Endothelial cell of umbilical vein (primary cell): ENCODE results near the gene CSRP1. TPM values are rescaled to one million over a fixed set of nuclear protein-coding genes. Genes with fewer than 3 reads are reported as not detected.

Experiments
- BruUV-seq: library from RNA; stranded (reverse); fragments of 400-500 nt; replicated peaks from 2 replicates; lab custom pipeline; 2021; lab: Mats Ljungman, UMichigan
- CTCF ChIA-PET: fragments of 300-600, 350-600 bp; sonication (Branson Sonifier 250); formaldehyde crosslinking; loops from one replicate; lab custom pipeline; 2021; ENCODE audit warnings: antibody characterized with exemption, inconsistent platforms; lab: Charles Lee
- POLR2A ChIA-PET: fragments of 300-600, 350-600 bp; sonication (Branson Sonifier 250); formaldehyde crosslinking; loops from one replicate; lab custom pipeline; 2021; ENCODE audit warnings: antibody characterized with exemption, inconsistent platforms; lab: Charles Lee
- DNase-seq: peaks from one replicate; pipeline ENCODE4 v3.0.0-alpha.2; 2011; ENCODE audit warnings: low read depth, low spot score
- FAIRE-seq: peaks from 2 replicates; lab custom pipeline; 2011; peaks lifted over from hg19 to GRCh38; lab: Jason Lieb, UNC
- H2AFZ ChIP-seq: 2 replicates; pipeline ENCODE4 v1.6.0; 2012; ENCODE audit warnings: low read depth, low read length, control low read depth, inconsistent platforms
- H3K27ac ChIP-seq: 2 replicates; pipeline ENCODE4 v1.5.1; 2011; ENCODE audit warnings: low read depth, mild to moderate bottlenecking, control low read depth, low read length, moderate library complexity; ENCODE audit not compliant: insufficient read depth
- H3K27me3 ChIP-seq, 2 experiments: 2 replicates each; pipeline versions ENCODE4 v1.6.0 to v1.6.1; 2011; ENCODE audit warnings: low read length in 2 of 2, mixed read lengths in 1 of 2; ENCODE audit not compliant: control insufficient read depth in 2 of 2, insufficient read depth in 2 of 2
- H3K36me3 ChIP-seq, 2 experiments: 2 replicates in 1 of 2; 3 replicates in 1 of 2; pipeline ENCODE4 v1.5.1; 2011; ENCODE audit warnings: low read length in 2 of 2, mild to moderate bottlenecking in 1 of 2, moderate library complexity in 1 of 2; ENCODE audit not compliant: control insufficient read depth in 2 of 2, insufficient read depth in 2 of 2; ENCODE audit errors: extremely low read depth in 1 of 2
- H3K4me1 ChIP-seq: 3 replicates; pipeline ENCODE4 v1.5.1; 2011; ENCODE audit warnings: mild to moderate bottlenecking, low read length; ENCODE audit not compliant: control insufficient read depth, insufficient read depth; ENCODE audit errors: extremely low read depth
- H3K4me2 ChIP-seq: 2 replicates; pipeline ENCODE4 v1.6.1; 2011; ENCODE audit warnings: low read length, control low read depth, mixed read lengths; ENCODE audit not compliant: insufficient read depth
- H3K4me3 ChIP-seq, 3 experiments: fragments of 200-600 bp in 1 of 3; sonication (generic), shearing (Covaris generic) in 1 of 3; replicated peaks in 1 of 3; 2 replicates each; pipeline ENCODE4 v1.5.1; 2011 to 2016; ENCODE audit warnings: control low read depth in 3 of 3, low read length in 3 of 3, mild to moderate bottlenecking in 2 of 3, inconsistent platforms in 1 of 3, low read depth in 1 of 3, moderate library complexity in 1 of 3; ENCODE audit not compliant: insufficient read depth in 1 of 3
- H3K79me2 ChIP-seq: 2 replicates; pipeline ENCODE4 v1.6.0; 2012; ENCODE audit warnings: low read length, inconsistent platforms; ENCODE audit not compliant: control insufficient read depth, insufficient read depth
- H3K9ac ChIP-seq: replicated peaks from 2 replicates; pipeline ENCODE3; 2011; ENCODE audit warnings: low read length, control low read depth; ENCODE audit not compliant: insufficient read depth; ENCODE audit errors: extremely low read depth
- H3K9me1 ChIP-seq: replicated peaks from 3 replicates; pipeline ENCODE4 v1.6.0; 2011; ENCODE audit warnings: mild to moderate bottlenecking, low read length; ENCODE audit not compliant: control insufficient read depth, insufficient read depth; ENCODE audit errors: extremely low read depth
- H3K9me3 ChIP-seq: replicated peaks from 2 replicates; pipeline ENCODE4 v1.5.1; 2012; ENCODE audit warnings: low read length, inconsistent platforms; ENCODE audit not compliant: control insufficient read depth, insufficient read depth
- H4K20me1 ChIP-seq: replicated peaks from 2 replicates; pipeline ENCODE3; 2011; ENCODE audit warnings: mild to moderate bottlenecking, low read length; ENCODE audit not compliant: control insufficient read depth, insufficient read depth; ENCODE audit errors: extremely low read depth
- CTCF ChIP-seq, 2 donors: IDR thresholded peaks; 1 replicate in 1 of 2; 2 replicates in 1 of 2; pipeline ENCODE4 v1.5.1; 2011; ENCODE audit warnings: low read length in 2 of 2, mild to moderate bottlenecking in 2 of 2, moderate library complexity in 2 of 2, control low read depth in 1 of 2, inconsistent platforms in 1 of 2, low read depth in 1 of 2; ENCODE audit not compliant: insufficient read depth in 1 of 2; ENCODE audit errors: extremely low read depth in 1 of 2
- EZH2 ChIP-seq: IDR thresholded peaks from 2 replicates; pipeline ENCODE4 v1.6.1; 2012; ENCODE audit warnings: borderline replicate concordance, low read depth, mild to moderate bottlenecking, moderate library complexity, low read length, inconsistent platforms; ENCODE audit not compliant: severe bottlenecking
- FOS ChIP-seq: IDR thresholded peaks from 2 replicates; pipeline ENCODE4 v1.6.1; 2011; ENCODE audit warnings: mild to moderate bottlenecking, low read length, moderate library complexity, borderline replicate concordance; ENCODE audit not compliant: insufficient read depth
- GATA2 ChIP-seq: IDR thresholded peaks from 2 replicates; pipeline ENCODE4 v1.7.0; 2011; ENCODE audit warnings: low read depth, mild to moderate bottlenecking, moderate library complexity, mixed read lengths, low read length; ENCODE audit not compliant: insufficient read length, insufficient read depth
- JUN ChIP-seq: IDR thresholded peaks from 2 replicates; pipeline ENCODE4 v1.6.1; 2011; ENCODE audit warnings: borderline replicate concordance, low read depth; ENCODE audit not compliant: insufficient read length, insufficient read depth
- MAX ChIP-seq: IDR thresholded peaks from 2 replicates; pipeline ENCODE4 v1.6.1; 2011; ENCODE audit not compliant: insufficient read depth, insufficient read length
- MYC ChIP-seq: IDR thresholded peaks from one replicate; pipeline ENCODE4 v1.6.1; 2011; ENCODE audit warnings: mild to moderate bottlenecking, low read depth, low read length
- POLR2A ChIP-seq: IDR thresholded peaks from 2 replicates; pipeline ENCODE4 v1.6.1; 2012; ENCODE audit warnings: low read depth, mild to moderate bottlenecking, control low read depth, low read length
- POLR2AphosphoS5 ChIP-seq: IDR thresholded peaks from 2 replicates; pipeline ENCODE4 v1.6.1; 2012; ENCODE audit warnings: low read depth, mild to moderate bottlenecking, control low read depth, low read length, moderate library complexity; ENCODE audit not compliant: insufficient read depth
- dilution Hi-C: fragments of 300-500 bp; cut with MboI; formaldehyde crosslinking; loops from one replicate; pipeline ENCODE4 v1.15.0; 2019; ENCODE audit warnings: low sequenced_read_pairs; ENCODE audit not compliant: extremely low pct_ligation_motif_present
- intact Hi-C: fragments of 100-400 bp; cut with micrococcal nuclease; formaldehyde crosslinking; loops from one replicate; pipeline ENCODE4 v1.10.0; 2022
- polyA plus RNA-seq, 4 experiments: library from polyadenylated mRNA; depleted of rRNA in 3 of 4; stranded (reverse) in 3 of 4; unstranded in 1 of 4; fragments of >200 nt; gene quantifications; 2 replicates each; pipeline versions ENCODE4 v1.2.1 to v1.2.3, GENCODE V29; 2011 to 2012; ENCODE audit warnings: missing spikeins in 1 of 4
- total RNA-seq: library from RNA; stranded (reverse); gene quantifications from 2 replicates; pipeline ENCODE4 v1.2.3, GENCODE V29; 2021

Gene CSRP1
- total and polyA plus RNA-seq, 2 donors (not counting 3 experiments of a cell fraction or from before 2014, with no cell fraction given), result 393 to 510 TPM

GRCh38 chr1:201514466-201514865 lies 7.5 kb upstream of the CSRP1 start:
- H3K27ac ChIP-seq, result no peak overlapping the region
- H2AFZ ChIP-seq, result no peak overlapping the region
- CTCF ChIA-PET, result interaction anchor here (1.0 to 26.3 kb wide), 5 partner anchors 9 to 79 kb away, joined by 3 to 1317 read pairs (median 140); partner anchors contain the start of gene PHLDA3
- no peak for TF ChIP-seq JUN
- TF ChIP-seq POLR2A, result no peak
- no peak for TF ChIP-seq CTCF (IDR thresholded peaks at IDR 0.05; ENCODE audit: extremely low read depth in 1 of 2, insufficient read depth in 1 of 2, low read depth in 1 of 2, low read length in 2 of 2)
- no peak for TF ChIP-seq GATA2
- no peak for TF ChIP-seq MYC
- TF ChIP-seq FOS, result no peak
- TF ChIP-seq EZH2, result no peak
- TF ChIP-seq MAX, result no peak
- no peak for TF ChIP-seq POLR2AphosphoS5
- H3K36me3 ChIP-seq, result no peaks in the 10 kb centered on the region
- no TSS peak for BruUV-seq
- no peak overlapping the region for H3K4me2 ChIP-seq
- dilution Hi-C loops, result no loop called here
- no peak for DNase-seq
- no peak overlapping the region for H3K9ac ChIP-seq
- intact Hi-C loops, result no loop called here
- FAIRE-seq, result no peak
- no peaks in the 10 kb centered on the region for H3K9me3 ChIP-seq
- POLR2A ChIA-PET, result no interaction called here
- H3K4me1 ChIP-seq, result peaks cover 13% of the 10 kb centered on the region
- H3K4me3 ChIP-seq, result no peak overlapping the region
- no peaks in the 10 kb centered on the region for H3K27me3 ChIP-seq
- H4K20me1 ChIP-seq, result no peaks in the 10 kb centered on the region
- no peaks in the 10 kb centered on the region for H3K79me2 ChIP-seq
- H3K9me1 ChIP-seq, result no peaks in the 10 kb centered on the region
